GM18511 (cell line): ENCODE results near the gene IL24.

ENCODE experiments used
- ATAC-seq: cut with Tn5 transposase; IDR thresholded peaks from one replicate; pipeline ENCODE4 v1.9.1; 2021; ENCODE audit warnings: mild to moderate bottlenecking, moderate library complexity; ENCODE audit not compliant: unreplicated experiment

The IL24 gene

GRCh38 chr1:206903687-206904086, 6.4 kb downstream of the IL24 start:
- ATAC-seq, result no peak

DNA sequence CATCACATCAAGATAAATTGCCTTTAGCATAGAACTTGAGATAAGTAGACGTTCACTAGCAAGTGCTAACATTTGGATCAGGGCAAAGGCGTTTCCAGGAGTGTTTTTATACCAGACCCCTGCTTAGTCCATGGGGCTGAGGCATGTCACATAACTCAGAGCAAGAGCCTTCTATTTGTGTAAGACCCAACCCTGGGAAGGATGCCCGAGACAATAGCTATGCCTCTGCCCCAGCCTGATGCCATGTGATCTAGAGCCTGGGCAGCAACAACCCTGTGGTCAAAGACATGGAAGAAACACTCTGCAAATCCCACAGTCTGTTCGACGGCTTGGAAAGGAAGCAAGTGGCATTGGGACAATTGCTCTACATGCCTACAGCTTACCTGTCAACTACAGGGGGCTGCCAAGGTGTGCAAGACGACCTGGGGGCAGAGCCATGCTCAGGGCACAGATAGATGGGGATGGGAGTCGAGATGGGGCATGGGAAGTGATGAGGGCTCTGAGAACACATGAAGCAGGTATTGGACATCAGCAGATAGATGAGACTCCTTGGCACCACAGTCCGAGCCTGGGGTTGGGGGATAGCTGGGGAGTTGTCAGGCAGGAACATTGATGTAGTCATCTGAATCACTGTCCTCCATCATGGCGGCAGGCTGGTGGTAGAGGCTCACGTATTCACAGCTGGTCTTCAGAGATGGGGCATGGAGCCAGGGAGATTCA, 7.3 kb downstream of the IL24 start:
- no peak for ATAC-seq

GRCh38 chr1:206905295-206906164, 8.3 kb downstream of the IL24 start:
- ATAC-seq, result peak; percentile 70

DNA sequence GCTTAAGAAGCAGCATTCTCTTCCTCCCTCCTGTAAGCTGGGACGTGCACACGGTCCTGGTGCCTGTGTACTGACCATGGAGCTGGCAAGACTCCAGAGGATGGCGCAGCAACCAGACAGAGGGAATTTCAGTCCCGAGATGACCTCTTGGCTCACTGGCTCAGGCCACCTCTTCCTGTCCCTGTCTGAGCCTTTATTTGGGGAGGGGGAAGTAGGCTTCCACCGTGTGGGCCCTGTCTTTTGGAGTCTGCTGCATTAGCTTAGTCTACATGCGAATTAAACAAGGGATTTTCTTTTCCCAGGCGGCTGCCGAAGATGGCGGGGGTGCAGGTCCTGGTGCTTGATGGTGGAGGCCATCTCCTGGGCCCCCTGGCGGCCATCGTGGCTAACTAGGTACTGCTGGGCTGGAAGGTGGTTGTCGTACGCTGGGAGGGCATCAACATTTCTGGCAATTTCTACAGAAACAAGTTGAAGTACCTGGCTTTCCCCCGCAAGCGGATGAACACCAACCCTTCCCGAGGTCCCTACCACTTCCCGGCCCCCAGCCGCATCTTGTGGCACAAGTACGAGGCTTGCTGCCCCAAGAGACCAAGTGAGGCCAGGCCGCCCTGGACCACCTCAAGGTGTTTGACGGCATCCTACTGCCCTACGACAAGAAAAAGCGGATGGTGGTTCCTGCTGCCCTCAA, 10.2 kb downstream of the IL24 start:
- ATAC-seq, result no peak

DNA sequence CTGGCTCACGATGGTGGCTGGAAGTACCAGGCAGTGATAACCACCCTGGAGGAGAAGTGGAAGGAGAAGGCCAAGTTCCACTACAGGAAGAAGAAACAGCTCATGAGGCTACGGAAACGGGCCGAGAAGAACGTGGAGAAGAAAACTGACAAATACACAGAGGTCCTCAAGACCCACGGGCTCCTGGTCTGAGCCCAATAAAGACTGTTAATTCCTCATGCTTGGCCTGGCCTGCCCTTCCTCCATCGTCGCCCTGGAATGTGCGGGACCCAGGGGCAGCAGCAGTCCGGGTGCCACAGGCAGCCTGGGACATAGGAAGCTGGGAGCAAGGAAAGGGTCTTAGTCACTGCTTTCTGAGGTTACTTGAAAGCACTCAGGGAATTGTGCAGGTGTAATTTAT, 10.8 kb downstream of the IL24 start:
- ATAC-seq, result no peak

- ATAC-seq, result no peak
Observed at GRCh38 chr1:206909161-206909882, 12.1 kb downstream of the IL24 start.

- no peak for ATAC-seq
Observed at GRCh38 chr1:206909883-206910318, 12.7 kb downstream of the IL24 start.

- ATAC-seq, result no peak
Observed at GRCh38 chr1:206911064-206911663, 13.9 kb downstream of the IL24 start.

GRCh38 chr1:206912445-206913095, 15.3 kb downstream of the IL24 start:
- ATAC-seq, result no peak

GRCh38 chr1:206913766-206914537, 16.7 kb downstream of the IL24 start:
- ATAC-seq, result no peak

DNA sequence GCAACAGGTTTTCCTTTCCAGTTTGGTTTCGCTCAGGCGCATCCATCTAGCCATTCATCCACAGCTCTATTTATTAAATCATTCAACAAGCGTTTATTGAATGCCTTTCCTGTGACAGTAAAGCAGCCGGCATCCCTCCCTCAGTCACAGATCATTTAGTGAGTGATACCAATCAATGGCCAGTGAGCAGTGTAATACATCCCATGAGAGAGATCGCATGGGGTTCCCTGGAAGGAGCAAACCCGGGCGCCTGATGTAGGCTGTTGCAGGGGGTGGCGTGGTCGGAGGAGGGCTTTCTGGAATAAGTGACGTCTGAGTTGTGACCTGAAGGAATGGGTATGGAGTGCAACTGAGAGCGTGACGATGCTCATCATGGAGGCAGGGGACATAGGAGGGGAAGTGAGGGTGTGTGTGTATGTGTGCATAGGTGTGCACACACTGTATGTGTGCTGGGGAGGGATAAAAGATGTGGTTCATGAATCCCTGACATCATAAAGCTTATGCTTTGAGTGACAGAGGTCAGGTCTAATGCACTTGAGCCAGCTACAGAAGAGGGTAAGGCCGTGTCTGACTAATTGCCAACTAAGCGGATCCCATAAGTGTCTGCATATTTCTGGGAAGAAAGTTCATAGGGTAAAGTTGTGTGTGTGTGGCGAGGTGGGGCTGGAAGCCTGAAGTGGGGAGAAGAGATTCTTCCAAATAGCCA, 17.9 kb downstream of the IL24 start:
- no peak for ATAC-seq

DNA sequence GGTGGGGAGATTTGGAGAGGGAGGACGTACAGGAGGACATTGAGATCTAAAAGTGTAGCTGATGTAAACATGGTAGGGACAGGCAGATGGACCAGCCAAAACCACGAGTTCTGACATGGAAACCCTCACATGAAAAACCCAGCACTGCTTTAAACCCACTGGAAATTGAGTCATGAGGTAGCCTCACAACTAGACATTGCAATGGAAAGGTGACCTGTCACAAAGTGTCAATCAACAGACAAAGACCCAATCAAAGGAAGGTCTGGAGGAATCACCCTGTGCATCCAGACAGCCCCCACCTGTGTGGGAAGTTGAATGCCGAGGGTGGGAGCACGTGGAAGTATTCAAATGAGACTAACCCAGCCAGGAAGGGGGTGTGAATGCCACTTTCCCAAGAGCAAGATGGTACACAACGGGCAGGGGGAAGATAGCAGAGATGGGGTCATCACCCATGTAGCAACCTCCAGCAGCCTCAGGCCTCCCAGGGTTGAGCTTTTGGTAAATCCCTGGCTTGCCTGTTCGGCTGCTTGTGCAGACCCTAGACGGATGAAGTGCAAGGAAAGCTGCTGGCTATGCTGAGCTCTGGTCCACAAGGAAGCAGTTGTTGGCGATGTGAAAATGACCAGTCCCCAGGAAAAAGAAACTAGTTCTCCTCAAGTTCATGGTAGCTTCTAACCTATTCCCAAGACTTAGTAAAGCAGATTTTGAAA, 18.9 kb downstream of the IL24 start:
- no peak for ATAC-seq

GRCh38 chr1:206918076-206918475, 20.8 kb downstream of the IL24 start:
- ATAC-seq, result no peak

- ATAC-seq, result no peak
Observed at GRCh38 chr1:206921772-206922265, 24.6 kb downstream of the IL24 start, which contains the start of gene FCMR. TSS of gene FCMR (minus strand) at chr1:206921941. CDS start at chr1:206921854, 87 bp downstream.

- ATAC-seq, result no peak
Observed at GRCh38 chr1:206922524-206922923, 25.3 kb downstream of the IL24 start.

- ATAC-seq, result peak; percentile 61
Observed at GRCh38 chr1:206923009-206923960, 26.0 kb downstream of the IL24 start.
